GM10847 (cell line): ENCODE data around the gene KDM4B.

Experiments
- POLR2A ChIP-seq: IDR thresholded peaks from 2 replicates; pipeline ENCODE4 v1.6.1; 2011; ENCODE audit not compliant: insufficient read length; ENCODE audit errors: extremely low read depth

KDM4B gene

GRCh38 chr19:4980838-4981680 is 12.1 kb downstream of the KDM4B start:
- TF ChIP-seq POLR2A, result no peak

GRCh38 chr19:4981681-4981958 is 12.7 kb downstream of the KDM4B start:
- TF ChIP-seq POLR2A, result no peak

- no peak for TF ChIP-seq POLR2A
Measured at GRCh38 chr19:4983346-4984105, 14.6 kb downstream of the KDM4B start.

GRCh38 chr19:4984106-4984380 is 15.1 kb downstream of the KDM4B start:
- no peak for TF ChIP-seq POLR2A

GRCh38 chr19:4984438-4984990 is 15.6 kb downstream of the KDM4B start:
- no peak for TF ChIP-seq POLR2A

- no peak for TF ChIP-seq POLR2A
Measured at GRCh38 chr19:4985551-4985991, 16.7 kb downstream of the KDM4B start.

- TF ChIP-seq POLR2A, result no peak
Measured at GRCh38 chr19:4986056-4986455, 17.1 kb downstream of the KDM4B start.

GRCh38 chr19:4986471-4986891 is 17.6 kb downstream of the KDM4B start:
- no peak for TF ChIP-seq POLR2A

- no peak for TF ChIP-seq POLR2A
Measured at GRCh38 chr19:4987256-4987655, 18.3 kb downstream of the KDM4B start.

- TF ChIP-seq POLR2A, result no peak
Measured at GRCh38 chr19:4987692-4988370, 18.9 kb downstream of the KDM4B start.

- no peak for TF ChIP-seq POLR2A
Measured at GRCh38 chr19:4988770-4989251, 19.9 kb downstream of the KDM4B start.

GRCh38 chr19:4990306-4990705 is 21.4 kb downstream of the KDM4B start:
- TF ChIP-seq POLR2A, result no peak

- no peak for TF ChIP-seq POLR2A
Measured at GRCh38 chr19:4991538-4991937, 22.6 kb downstream of the KDM4B start.

GRCh38 chr19:4991996-4992698 is 23.2 kb downstream of the KDM4B start:
- no peak for TF ChIP-seq POLR2A

GRCh38 chr19:4993683-4994082 is 24.8 kb downstream of the KDM4B start:
- no peak for TF ChIP-seq POLR2A
